ENCODE results near the gene CD300A.

CD300A gene

GRCh38 chr17:74454197-74455024, 12.0 kb upstream of the CD300A start:
- DNase-seq (ENCODE audit: low read depth, low spot score), result no peak

- DNase-seq (ENCODE audit: low read depth, low spot score), result no peak
Observed at GRCh38 chr17:74455025-74455545, 11.3 kb upstream of the CD300A start.

- no peak for DNase-seq (ENCODE audit: low read depth, low spot score)
Observed at GRCh38 chr17:74455821-74456220, 10.6 kb upstream of the CD300A start.

- DNase-seq (ENCODE audit: low read depth, low spot score), result no peak
Observed at GRCh38 chr17:74457146-74457819, 9.2 kb upstream of the CD300A start.

GRCh38 chr17:74457820-74458166, 8.6 kb upstream of the CD300A start:
- no peak for DNase-seq (ENCODE audit: low read depth, low spot score)

GRCh38 chr17:74458835-74459234, 7.6 kb upstream of the CD300A start:
- no peak for DNase-seq (ENCODE audit: low read depth, low spot score)

- no peak for DNase-seq (ENCODE audit: low read depth, low spot score)
Observed at GRCh38 chr17:74459622-74460021, 6.8 kb upstream of the CD300A start.

- no peak for DNase-seq (ENCODE audit: low read depth, low spot score)
Observed at GRCh38 chr17:74460241-74460640, 6.2 kb upstream of the CD300A start.

GRCh38 chr17:74460996-74461395, 5.4 kb upstream of the CD300A start:
- no peak for DNase-seq (ENCODE audit: low read depth, low spot score)

GRCh38 chr17:74461611-74462010, 4.8 kb upstream of the CD300A start:
- DNase-seq (ENCODE audit: low read depth, low spot score), result no peak

GRCh38 chr17:74464730-74465377, 1.6 kb upstream of the CD300A start:
- DNase-seq (ENCODE audit: low read depth, low spot score), result no peak

- no peak for DNase-seq (ENCODE audit: low read depth, low spot score)
Observed at GRCh38 chr17:74465378-74466110, 890 bp upstream of the CD300A start.

GRCh38 chr17:74466828-74467184, 372 bp downstream of the CD300A start:
- no peak for DNase-seq (ENCODE audit: low read depth, low spot score)

GRCh38 chr17:74467221-74467951, 952 bp downstream of the CD300A start:
- DNase-seq (ENCODE audit: low read depth, low spot score), result no peak

- no peak for DNase-seq (ENCODE audit: low read depth, low spot score)
Observed at GRCh38 chr17:74471341-74471740, 4.9 kb downstream of the CD300A start.

GRCh38 chr17:74472890-74473289, 6.5 kb downstream of the CD300A start:
- no peak for DNase-seq (ENCODE audit: low read depth, low spot score)

- DNase-seq (ENCODE audit: low read depth, low spot score), result no peak
Observed at GRCh38 chr17:74473294-74473693, 6.9 kb downstream of the CD300A start.

GRCh38 chr17:74474043-74474792, 7.8 kb downstream of the CD300A start:
- DNase-seq (ENCODE audit: low read depth, low spot score), result no peak

GRCh38 chr17:74475189-74475588, 8.8 kb downstream of the CD300A start:
- DNase-seq (ENCODE audit: low read depth, low spot score), result no peak

GRCh38 chr17:74477411-74477810, 11.0 kb downstream of the CD300A start:
- DNase-seq (ENCODE audit: low read depth, low spot score), result no peak
